OCI-LY7 (cell line): ENCODE data around the gene PHEX.

Source experiments
- CTCF ChIP-seq: fragments of 200-600 bp; sonication (generic); conservative IDR thresholded peaks from 2 replicates; pipeline ENCODE4 v1.5.1; 2014; ENCODE audit warnings: mild to moderate bottlenecking, antibody characterized with exemption, low read length, moderate library complexity, mixed read lengths
- EZH2phosphoT487 ChIP-seq: fragments of 200-600 bp; sonication (generic); IDR thresholded peaks from 2 replicates; pipeline ENCODE4 v1.6.1; 2018; ENCODE audit warnings: low read depth, borderline replicate concordance, mild to moderate bottlenecking, mixed run types, antibody characterized with exemption, low read length, moderate library complexity, mixed read lengths

- TF ChIP-seq CTCF (no peak), EZH2phosphoT487 (no peak)
Observed at GRCh38 chrX:22116605-22117546, 84.8 kb downstream of the PHEX start.
